ENCODE measurements around the gene KIF27. TPM values are rescaled to one million over a fixed set of nuclear protein-coding genes. Genes with fewer than 3 reads are reported as not detected.
A peak's percentile ranks its signal among the peaks of the same experiment; 100 is the strongest.

KIF27 gene
- total and polyA plus RNA-seq, 2 of the 4 experiments (the other 2 are of a cell fraction) = 0.60 to 1.6 TPM

DNA sequence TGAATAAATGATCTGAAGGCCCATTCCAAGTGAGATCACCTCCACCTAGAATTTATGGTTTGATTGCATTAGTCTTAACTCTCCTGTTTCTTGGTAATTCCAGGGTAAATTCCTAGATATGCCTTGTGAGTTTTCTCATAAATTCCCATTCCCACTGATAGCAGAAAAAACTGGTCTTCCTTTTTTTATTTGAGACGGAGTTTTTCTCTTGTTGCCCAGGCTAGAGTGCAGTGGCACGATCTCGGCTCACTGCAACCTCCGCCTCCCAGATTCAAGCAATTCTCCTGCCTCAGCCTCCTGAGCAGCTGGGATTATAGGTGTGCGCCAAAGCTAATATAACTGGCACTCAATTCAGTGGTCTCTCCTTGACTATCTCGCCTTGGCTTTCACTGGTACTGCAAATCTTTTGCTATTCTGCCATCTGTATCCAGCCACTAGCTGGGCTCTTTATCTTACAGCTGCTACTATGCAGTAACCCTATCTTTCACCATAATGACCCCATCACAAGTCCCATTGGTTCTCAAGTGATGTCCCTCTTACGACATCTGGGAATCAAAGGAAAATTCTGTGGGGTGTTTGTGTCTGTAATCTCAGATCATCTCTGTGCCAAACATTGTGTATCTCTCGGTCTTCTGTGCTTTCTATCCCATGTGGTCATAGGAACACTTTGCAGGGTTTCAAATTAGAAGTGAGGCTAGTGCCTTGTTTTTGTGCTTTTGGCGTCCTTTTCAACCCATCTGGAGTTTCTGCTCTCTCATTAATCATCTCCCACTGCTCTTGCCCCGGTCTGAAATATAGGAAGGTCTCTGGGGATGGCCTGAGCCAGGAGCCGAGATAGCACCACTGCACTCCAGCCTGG, 44.3 kb upstream of the KIF27 start:
- Histone ChIP-seq H4K8ac (ENCODE audit: low read depth in 2 of 2, low read length in 2 of 2) (peak overlapping the region in 1 of 2 experiments; percentile 79; a peak in 1 of 4 replicates), H3K36me3 (ENCODE audit: control insufficient read depth, insufficient read depth, low read length) (peaks cover 19% of the 10 kb centered on the region), H2AK5ac (ENCODE audit: low read depth, low read length) (no peak overlapping the region), H3K23ac (ENCODE audit: low read depth, low read length) (peak overlapping the region; percentile 52; the same call in 1 of the 2 replicates), H4K5ac (ENCODE audit: low read depth, low read length) (no peak overlapping the region), H2BK120ac (ENCODE audit: low read depth, low read length) (no peak overlapping the region), H2AFZ (replicated peaks; ENCODE audit: low read length, poor library complexity) (no peak overlapping the region), H3K9ac (ENCODE audit: low read depth, low read length) (no peak overlapping the region), H3K9me3 (ENCODE audit: control insufficient read depth, insufficient read depth, low read length) (no peaks in the 10 kb centered on the region), H3K9me1 (ENCODE audit: insufficient read depth, low read length) (no peaks in the 10 kb centered on the region), H2AK9ac (replicated peaks; ENCODE audit: low read depth, low read length, poor library complexity) (no peak overlapping the region), H3K14ac (replicated peaks; ENCODE audit: low read depth, low read length) (peak overlapping the region; percentile 65; the same call in 1 of the 2 replicates), H3K4me3 (ENCODE audit: insufficient read depth, low read depth, low read length) (no peak overlapping the region), H3K18ac (ENCODE audit: low read depth, low read length) (no peak overlapping the region), H2BK15ac (ENCODE audit: low read depth, low read length) (no peak overlapping the region), H4K91ac (ENCODE audit: insufficient read depth, low read depth, low read length) (peak overlapping the region; percentile 26; the same call in 1 of the 2 replicates), H4K20me1 (ENCODE audit: insufficient read depth, low read length) (peaks cover 15% of the 10 kb centered on the region; the same call in 1 of the 2 replicates), H2BK20ac (ENCODE audit: low read depth, low read length) (no peak overlapping the region), H3K79me1 (ENCODE audit: low read depth in 1 of 2, low read length in 2 of 2) (peaks cover 0 to 4% of the 10 kb centered on the region in 2 experiments; a peak in 1 of 4 replicates), H3K4ac (ENCODE audit: low read depth, low read length) (peak overlapping the region; percentile 33; the same call in 1 of the 2 replicates), H3K4me1 (ENCODE audit: control insufficient read depth, insufficient read depth, low read length) (peaks cover 4% of the 10 kb centered on the region; the same call in 1 of the 2 replicates), H3K27ac (ENCODE audit: insufficient read depth, low read length) (no peak overlapping the region; the same call in 1 of the 2 replicates), H3K56ac (ENCODE audit: extremely low read depth, insufficient read depth, low read length) (no peak overlapping the region), H3K4me2 (ENCODE audit: low read depth, low read length) (no peak overlapping the region), H2BK5ac (ENCODE audit: low read depth, low read length, poor library complexity, severe bottlenecking) (no peak overlapping the region), H3K27me3 (ENCODE audit: control insufficient read depth, insufficient read depth, low read length) (no peaks in the 10 kb centered on the region)
- intact Hi-C loops (cut with micrococcal nuclease) (loop anchor here (5.0 kb wide), 1 partner anchor 337 kb away; no protein-coding TSS in a partner anchor), in situ Hi-C loops (cut with MboI; ENCODE audit: low sequenced_read_pairs) (no loop called here), dilution Hi-C loops (cut with HindIII; ENCODE audit: low sequenced_read_pairs, unreplicated experiment) (no loop called here)
- ChIA-PET CTCF (no interaction called here), POLR2A (ENCODE audit: unreplicated experiment) (no interaction called here)
- no peak for TF ChIP-seq CHD1 (IDR thresholded peaks at IDR 0.05; ENCODE audit: low read depth, low read length)
- no peak for TF ChIP-seq NFE2L2 (IDR thresholded peaks at IDR 0.05; ENCODE audit: low read depth, low read length)
- no peak for TF ChIP-seq POLR2A (IDR thresholded peaks at IDR 0.05; ENCODE audit: low read depth, low read length)
- TF ChIP-seq, protein P1, sequence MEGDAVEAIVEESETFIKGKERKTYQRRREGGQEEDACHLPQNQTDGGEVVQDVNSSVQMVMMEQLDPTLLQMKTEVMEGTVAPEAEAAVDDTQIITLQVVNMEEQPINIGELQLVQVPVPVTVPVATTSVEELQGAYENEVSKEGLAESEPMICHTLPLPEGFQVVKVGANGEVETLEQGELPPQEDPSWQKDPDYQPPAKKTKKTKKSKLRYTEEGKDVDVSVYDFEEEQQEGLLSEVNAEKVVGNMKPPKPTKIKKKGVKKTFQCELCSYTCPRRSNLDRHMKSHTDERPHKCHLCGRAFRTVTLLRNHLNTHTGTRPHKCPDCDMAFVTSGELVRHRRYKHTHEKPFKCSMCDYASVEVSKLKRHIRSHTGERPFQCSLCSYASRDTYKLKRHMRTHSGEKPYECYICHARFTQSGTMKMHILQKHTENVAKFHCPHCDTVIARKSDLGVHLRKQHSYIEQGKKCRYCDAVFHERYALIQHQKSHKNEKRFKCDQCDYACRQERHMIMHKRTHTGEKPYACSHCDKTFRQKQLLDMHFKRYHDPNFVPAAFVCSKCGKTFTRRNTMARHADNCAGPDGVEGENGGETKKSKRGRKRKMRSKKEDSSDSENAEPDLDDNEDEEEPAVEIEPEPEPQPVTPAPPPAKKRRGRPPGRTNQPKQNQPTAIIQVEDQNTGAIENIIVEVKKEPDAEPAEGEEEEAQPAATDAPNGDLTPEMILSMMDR (conservative IDR thresholded peaks at IDR 0.05; ENCODE audit: low read depth, low read length) = no peak
- TF ChIP-seq FOS (IDR thresholded peaks at IDR 0.05; ENCODE audit: low read depth, low read length) = no peak
- no peak for TF ChIP-seq MXI1 (IDR thresholded peaks at IDR 0.05; ENCODE audit: borderline replicate concordance, low read depth, low read length)
- no peak for TF ChIP-seq MAZ (IDR thresholded peaks at IDR 0.05; ENCODE audit: borderline replicate concordance, low read depth, low read length)
- TF ChIP-seq, protein P2, sequence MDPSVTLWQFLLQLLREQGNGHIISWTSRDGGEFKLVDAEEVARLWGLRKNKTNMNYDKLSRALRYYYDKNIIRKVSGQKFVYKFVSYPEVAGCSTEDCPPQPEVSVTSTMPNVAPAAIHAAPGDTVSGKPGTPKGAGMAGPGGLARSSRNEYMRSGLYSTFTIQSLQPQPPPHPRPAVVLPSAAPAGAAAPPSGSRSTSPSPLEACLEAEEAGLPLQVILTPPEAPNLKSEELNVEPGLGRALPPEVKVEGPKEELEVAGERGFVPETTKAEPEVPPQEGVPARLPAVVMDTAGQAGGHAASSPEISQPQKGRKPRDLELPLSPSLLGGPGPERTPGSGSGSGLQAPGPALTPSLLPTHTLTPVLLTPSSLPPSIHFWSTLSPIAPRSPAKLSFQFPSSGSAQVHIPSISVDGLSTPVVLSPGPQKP (IDR thresholded peaks at IDR 0.05; ENCODE audit: borderline replicate concordance, low read depth, low read length) = no peak
- TF ChIP-seq RCOR1 (IDR thresholded peaks at IDR 0.05; ENCODE audit: insufficient replicate concordance, low read length) = no peak
- ATAC-seq (ENCODE audit: low read depth) (peak; percentile 50), DNase-seq (peak; percentile 43)
- no TSS peak for BruUV-seq (replicated peaks)
- 77% methylated on average over 5 of the region's 11 CpGs; no CpG with 5 or more reads in 1 of the 2 experiments for WGBS, 2 experiments (ENCODE audit: extremely low coverage in 2 of 2, insufficient read length in 1 of 2)
